ENCODE data around the gene HMGCR. TPM values are rescaled to one million over a fixed set of nuclear protein-coding genes. Genes with fewer than 3 reads are reported as not detected.

HMGCR gene
- total RNA-seq, 1 donor from 2014 or later = 10.2 TPM

- peaks cover 98% of the 10 kb centered on the region for H3K36me3 ChIP-seq
- intact Hi-C loops (cut with micrococcal nuclease) = no loop called here
Observed at GRCh38 chr5:75356719-75357118, 19.7 kb downstream of the HMGCR start.

GRCh38 chr5:75358117-75358516 lies 21.1 kb downstream of the HMGCR start:
- TF ChIP-seq CTCF (IDR thresholded peaks at IDR 0.05; ENCODE audit: borderline replicate concordance) = no peak
- intact Hi-C loops (cut with micrococcal nuclease) = no loop called here
- peaks cover 95% of the 10 kb centered on the region for H3K36me3 ChIP-seq

More at GRCh38 chr5:75356719-75357118, 19.7 kb downstream of the HMGCR start:
- TF ChIP-seq CTCF (IDR thresholded peaks at IDR 0.05; ENCODE audit: borderline replicate concordance) = no peak
- Histone ChIP-seq H3K4me1 (no peaks in the 10 kb centered on the region), H3K4me3 (no peak overlapping the region), H3K27ac (replicated peaks) (no peak overlapping the region), H3K27me3 (ENCODE audit: low read depth) (no peaks in the 10 kb centered on the region), H3K9me3 (replicated peaks) (no peaks in the 10 kb centered on the region)
- no peak for DNase-seq

GRCh38 chr5:75361310-75361709 lies 24.3 kb downstream of the HMGCR start:
- Histone ChIP-seq H3K27me3 (ENCODE audit: low read depth) (no peaks in the 10 kb centered on the region), H3K27ac (replicated peaks) (no peak overlapping the region), H3K36me3 (peaks cover 65% of the 10 kb centered on the region), H3K4me1 (peaks cover 8% of the 10 kb centered on the region), H3K4me3 (no peak overlapping the region), H3K9me3 (replicated peaks) (no peaks in the 10 kb centered on the region)
- intact Hi-C loops (cut with micrococcal nuclease) = no loop called here
- no peak for TF ChIP-seq CTCF (IDR thresholded peaks at IDR 0.05; ENCODE audit: borderline replicate concordance)
- DNase-seq = no peak

More at GRCh38 chr5:75358117-75358516, 21.1 kb downstream of the HMGCR start:
- Histone ChIP-seq H3K4me1 (peaks cover 3% of the 10 kb centered on the region), H3K27me3 (ENCODE audit: low read depth) (no peaks in the 10 kb centered on the region), H3K9me3 (replicated peaks) (no peaks in the 10 kb centered on the region), H3K4me3 (no peak overlapping the region), H3K27ac (replicated peaks) (no peak overlapping the region)
- DNase-seq = no peak

GRCh38 chr5:75362474-75362975 lies 25.5 kb downstream of the HMGCR start:
- no peak for DNase-seq
- H3K27ac ChIP-seq (replicated peaks) = no peak overlapping the region
- no peak for TF ChIP-seq CTCF (IDR thresholded peaks at IDR 0.05; ENCODE audit: borderline replicate concordance)
- H3K36me3 ChIP-seq = peaks cover 53% of the 10 kb centered on the region
- no peak overlapping the region for H3K4me3 ChIP-seq
- intact Hi-C loops (cut with micrococcal nuclease) = no loop called here
- peaks cover 8% of the 10 kb centered on the region for H3K4me1 ChIP-seq
- H3K9me3 ChIP-seq (replicated peaks) = no peaks in the 10 kb centered on the region
- no peaks in the 10 kb centered on the region for H3K27me3 ChIP-seq (ENCODE audit: low read depth)

- Histone ChIP-seq H3K27me3 (ENCODE audit: low read depth) (no peaks in the 10 kb centered on the region), H3K36me3 (peaks cover 47% of the 10 kb centered on the region), H3K9me3 (replicated peaks) (no peaks in the 10 kb centered on the region), H3K4me3 (no peak overlapping the region), H3K27ac (replicated peaks) (no peak overlapping the region), H3K4me1 (peaks cover 8% of the 10 kb centered on the region)
- DNase-seq = no peak
- TF ChIP-seq CTCF (IDR thresholded peaks at IDR 0.05; ENCODE audit: borderline replicate concordance) = no peak
- intact Hi-C loops (cut with micrococcal nuclease) = no loop called here
Observed at GRCh38 chr5:75363111-75363510, 26.1 kb downstream of the HMGCR start.
